Spleen (tissue), 11 donors: ENCODE results near the gene GOLGA6L24. TPM values are rescaled to one million over a fixed set of nuclear protein-coding genes. Genes with fewer than 3 reads are reported as not detected.
"Not testable (repeated sequence)": the region's sequence is repeated elsewhere in the genome, so short reads cannot be mapped to it uniquely, and the experiment has no call there.

Experiments
- DNase-seq: peaks from one replicate; pipeline ENCODE4 v3.0.0-alpha.2; 2020
- H3K27ac ChIP-seq, 8 donors: fragments of 200-600 bp; sonication (generic) in 7 of 8; 1 replicate in 4 of 8; 2 replicates in 4 of 8; pipeline versions ENCODE4 v1.5.0 to v1.8.0; 2016 to 2021; ENCODE audit warnings: inconsistent platforms in 4 of 8, mild to moderate bottlenecking in 4 of 8, moderate library complexity in 1 of 8
- H3K27me3 ChIP-seq, 7 donors: fragments of 200-600 bp; sonication (generic) in 6 of 7; replicated peaks in 1 of 7; 1 replicate in 4 of 7; 2 replicates in 3 of 7; pipeline versions ENCODE4 v1.5.0 to v1.8.0; 2016 to 2021; ENCODE audit warnings: inconsistent platforms in 3 of 7, mild to moderate bottlenecking in 1 of 7
- H3K36me3 ChIP-seq, 6 donors: fragments of 200-600 bp; sonication (generic) in 5 of 6; 1 replicate in 4 of 6; 2 replicates in 2 of 6; pipeline versions ENCODE4 v1.5.0 to v1.8.0; 2016 to 2021; ENCODE audit warnings: inconsistent platforms in 2 of 6
- H3K4me1 ChIP-seq, 6 donors: fragments of 200-600 bp; sonication (generic) in 5 of 6; 1 replicate in 3 of 6; 2 replicates in 3 of 6; pipeline versions ENCODE4 v1.5.0 to v1.8.0; 2016 to 2021; ENCODE audit warnings: inconsistent platforms in 3 of 6
- H3K4me3 ChIP-seq, 8 donors: fragments of 200-600 bp; sonication (generic) in 7 of 8; 1 replicate in 4 of 8; 2 replicates in 4 of 8; pipeline versions ENCODE4 v1.5.0 to v1.8.0; 2016 to 2021; ENCODE audit warnings: inconsistent platforms in 4 of 8, mild to moderate bottlenecking in 4 of 8, moderate library complexity in 2 of 8
- H3K9me3 ChIP-seq, 8 donors: fragments of 200-600 bp; sonication (generic) in 7 of 8; 1 replicate in 4 of 8; 2 replicates in 4 of 8; pipeline versions ENCODE4 v1.5.0 to v1.8.0; 2016 to 2021; ENCODE audit warnings: inconsistent platforms in 4 of 8
- WGBS, 5 donors: extraction: QIAGEN DNeasy Blood & Tissue Kit in 3 of 5; methylation state at CpG; one replicate each; pipeline versions ENCODE4 v1.1.5 to v1.1.7; 2013 to 2018; 5-methylcytosine and 5-hydroxymethylcytosine counted together
- intact Hi-C: fragments of 100-400 bp; cut with DNase I; formaldehyde crosslinking; loops from one replicate; pipeline ENCODE4 v1.15.0; 2023; ENCODE audit warnings: low total_unique reads
- polyA plus RNA-seq, 3 donors: library from polyadenylated mRNA; stranded (reverse); fragments of 200-250 nt; gene quantifications; one replicate each; pipeline ENCODE4 v1.2.1, GENCODE V29; 2013
- small RNA-seq, 4 donors: library from RNA; depleted of rRNA; stranded (forward); fragments of <200 nt; gene quantifications; one replicate each; pipeline ENCODE3, GENCODE V24; 2016
- total RNA-seq, 7 donors: library from RNA; depleted of rRNA in 3 of 7; stranded (reverse); fragments of >200 nt in 3 of 7; fragmentation: NEBNext Ultra II Directional in 4 of 7; extraction: Animal tissue kit (Norgen Biotek cat#: 25700) in 4 of 7; gene quantifications; one replicate each; pipeline versions ENCODE4 v1.1.0 to v1.2.1, GENCODE V29; 2016 to 2021
- donor health status: healthy with polysubstance abuse.
- donor health status: DM: no; HTN: no; CAD: no; lungs with moderate emphysema.
- donor health status: DM: no; HTN: no; CAD: no.
- donor health status: Bipolar disorder and iron deficiency.
- donor health status: healthy.
- donor health status: DM: no; HTN: no; CAD: no.
- donor health status: DM: yes; HTN: yes; CAD: no.

GOLGA6L24 gene
- total and polyA plus RNA-seq, 10 donors = not detected

GRCh38 chr15:28318828-28319227, 39.1 kb downstream of the GOLGA6L24 start:
- peaks cover 0 to 45% (median 7%) of the 10 kb centered on the region in 6 donors for H3K36me3 ChIP-seq
- H3K4me3 ChIP-seq, intact Hi-C loops, H3K9me3 ChIP-seq, H3K27ac ChIP-seq, H3K27me3 ChIP-seq, H3K4me1 ChIP-seq, DNase-seq: not testable (repeated sequence)
- WGBS, 5 donors = 83 to 100% (median 86%) methylated on average over 1 of the region's 3 CpGs; no CpG with 5 or more reads in 2 of the 5 donors

- 92 to 96% (median 94%) methylated on average over 10 to 13 of the region's 13 CpGs for WGBS, 5 donors
- DNase-seq, H3K4me3 ChIP-seq, H3K9me3 ChIP-seq, H3K27ac ChIP-seq, intact Hi-C loops, H3K27me3 ChIP-seq, H3K4me1 ChIP-seq: not testable (repeated sequence)
- H3K36me3 ChIP-seq = peaks cover 0 to 50% (median 7%) of the 10 kb centered on the region in 6 donors
Observed at GRCh38 chr15:28318122-28318521, 39.8 kb downstream of the GOLGA6L24 start.

- H3K27me3 ChIP-seq, DNase-seq, H3K27ac ChIP-seq, H3K4me1 ChIP-seq, H3K4me3 ChIP-seq, intact Hi-C loops, H3K9me3 ChIP-seq: not testable (repeated sequence)
- peaks cover 0 to 55% (median 7%) of the 10 kb centered on the region in 6 donors for H3K36me3 ChIP-seq
- 95 to 98% (median 97%) methylated on average over 7 of the region's 7 CpGs for WGBS, 5 donors
Observed at GRCh38 chr15:28316958-28317357, 40.9 kb downstream of the GOLGA6L24 start.

GRCh38 chr15:28310454-28310853, 47.4 kb downstream of the GOLGA6L24 start:
- intact Hi-C loops, H3K4me1 ChIP-seq, DNase-seq, H3K4me3 ChIP-seq, H3K27me3 ChIP-seq, H3K27ac ChIP-seq: not testable (repeated sequence)
- WGBS, 5 donors = 87 to 89% (median 88%) methylated on average over 9 to 11 of the region's 11 CpGs
- peaks cover 0 to 27% (median 11%) of the 10 kb centered on the region in 8 donors for H3K9me3 ChIP-seq
- H3K36me3 ChIP-seq = peaks cover 0 to 54% (median 4%) of the 10 kb centered on the region in 6 donors

- H3K27me3 ChIP-seq, H3K4me1 ChIP-seq, DNase-seq, H3K4me3 ChIP-seq, intact Hi-C loops, H3K27ac ChIP-seq: not testable (repeated sequence)
- Histone ChIP-seq H3K36me3 (peaks cover 0 to 37% (median 0%) of the 10 kb centered on the region in 6 donors), H3K9me3 (peaks cover 0 to 27% (median 11%) of the 10 kb centered on the region in 8 donors)
- 96 to 99% (median 97%) methylated on average over 5 of the region's 5 CpGs for WGBS, 5 donors
Observed at GRCh38 chr15:28308718-28309117, 49.2 kb downstream of the GOLGA6L24 start.

Small RNA genes lying within 50 kb of the gene (small RNA-seq; reads per million reads assigned to genes)
- 0 reads per million in 4 donors for gene AC091304.5
- 0 reads per million in 4 donors for gene RN7SL238P

Other genes starting within 250 kb of the GOLGA6L24 start
- 10 to 100 TPM; 48.8 to 79.8 (median 66.5) TPM for gene HERC2, start 35.9 kb downstream of the GOLGA6L24 start, total RNA-seq
- 10 to 100 TPM; 16.1 to 26.0 (median 24.1) TPM for gene HERC2, start 35.9 kb downstream of the GOLGA6L24 start, polyA plus RNA-seq
- not detected for gene GOLGA8F, start 20.6 kb upstream of the GOLGA6L24 start, total RNA-seq
- not detected for gene GOLGA8F, start 20.6 kb upstream of the GOLGA6L24 start, polyA plus RNA-seq
- not detected for gene GOLGA8G, start 174.9 kb upstream of the GOLGA6L24 start, total RNA-seq
- gene GOLGA8G, start 174.9 kb upstream of the GOLGA6L24 start, polyA plus RNA-seq = under 1 TPM in 1 of 3 donors, not detected in 2; 0.02 TPM
- not detected for gene GOLGA6L25, start 195.5 kb upstream of the GOLGA6L24 start, total RNA-seq
- gene GOLGA6L25, start 195.5 kb upstream of the GOLGA6L24 start, polyA plus RNA-seq = not detected